Activated CD8-positive, alpha-beta T cell treated with anti-CD3 and anti-CD28 coated beads, Interleukin-2, amount 10 ng/mL, durations not matched to agents 7 days and 5 days (primary cell): ENCODE results near the gene SFXN1. TPM values are rescaled to one million over a fixed set of nuclear protein-coding genes. Genes with fewer than 3 reads are reported as not detected.
"Not testable (repeated sequence)": the region's sequence is repeated elsewhere in the genome, so short reads cannot be mapped to it uniquely, and the experiment has no call there.

Source experiments
- ATAC-seq: fragments of 150-1000 bp; cut with Tn5 transposase; one replicate; pipeline ENCODE4 v1.10.0; 2021; ENCODE audit warnings: moderate library complexity
- CTCF ChIA-PET: fragments of 350-600 bp; sonication (Branson Sonifier 250); formaldehyde crosslinking; loops from one replicate; lab custom pipeline; 2021; ENCODE audit warnings: antibody characterized with exemption; lab: Charles Lee
- POLR2A ChIA-PET: fragments of 350-600 bp; sonication (Branson Sonifier 250); formaldehyde crosslinking; loops from one replicate; lab custom pipeline; 2021; ENCODE audit warnings: antibody characterized with exemption; lab: Charles Lee
- DNase-seq: peaks from one replicate; pipeline ENCODE4 v3.0.0-alpha.2; 2020
- H3K27ac Mint-ChIP-seq: one replicate; pipeline ENCODE4 v1.8.0; 2021; ENCODE audit warnings: mild to moderate bottlenecking, mixed read lengths
- H3K27me3 Mint-ChIP-seq: one replicate; pipeline ENCODE4 v1.8.0; 2021; ENCODE audit warnings: low read depth, mixed read lengths
- H3K36me3 Mint-ChIP-seq: one replicate; pipeline ENCODE4 v1.8.0; 2021; ENCODE audit warnings: low read depth, mixed read lengths
- H3K4me1 Mint-ChIP-seq: one replicate; pipeline ENCODE4 v1.8.0; 2021; ENCODE audit warnings: low read depth, mixed read lengths
- H3K4me3 Mint-ChIP-seq: one replicate; pipeline ENCODE4 v1.8.0; 2021; ENCODE audit warnings: mild to moderate bottlenecking, mixed read lengths
- H3K9me3 Mint-ChIP-seq: one replicate; pipeline ENCODE4 v1.8.0; 2022; ENCODE audit warnings: mixed read lengths; ENCODE audit not compliant: insufficient read depth
- total RNA-seq, 2 experiments: library from RNA; stranded (reverse); gene quantifications; one replicate each; pipeline ENCODE4 v1.2.3, GENCODE V29; 2021

Gene SFXN1
- total RNA-seq, 2 experiments from 2014 or later: 261 to 271 TPM

- no peaks in the 10 kb centered on the region for H3K9me3 Mint-ChIP-seq
- DNase-seq (no peak), ATAC-seq (no peak)
- ChIA-PET CTCF (interaction anchor here (1.1 kb wide), 1 partner anchor 22 kb away, joined by 3 read pairs; no protein-coding TSS in a partner anchor), POLR2A (interaction anchor here (0.8 to 1.5 kb wide), 2 partner anchors 12 to 16 kb away, joined by 3 read pairs; no protein-coding TSS in a partner anchor)
- H3K4me3 Mint-ChIP-seq: no peak overlapping the region
- H3K27me3 Mint-ChIP-seq: no peaks in the 10 kb centered on the region
- peaks cover 78% of the 10 kb centered on the region for H3K36me3 Mint-ChIP-seq
- H3K4me1 Mint-ChIP-seq: peaks cover 37% of the 10 kb centered on the region
- no peak overlapping the region for H3K27ac Mint-ChIP-seq
Observed at GRCh38 chr5:175494264-175495183, 16.2 kb downstream of the SFXN1 start.

DNA sequence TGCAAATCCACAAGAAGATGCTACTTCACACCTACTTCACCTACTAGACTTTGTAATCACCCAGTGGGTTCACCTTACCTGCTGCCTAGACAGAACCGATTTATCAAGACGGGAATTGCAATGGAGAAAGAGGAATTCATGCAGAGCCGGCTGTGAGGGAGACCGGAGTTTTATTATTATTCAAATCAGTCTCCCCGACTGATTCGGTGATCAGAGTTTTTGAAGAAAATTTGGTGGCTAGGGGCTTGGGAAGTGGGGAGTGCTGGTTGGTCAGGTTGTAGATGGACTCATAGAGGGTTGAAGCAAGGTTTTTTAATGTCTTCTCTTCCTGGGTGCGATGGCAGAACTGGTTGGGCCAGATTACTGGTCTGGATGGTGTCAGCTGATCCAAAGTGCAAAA, 23.4 kb downstream of the SFXN1 start:
- ChIA-PET CTCF (interaction anchor here (2.3 kb wide), 1 partner anchor 37 kb away, joined by 6 read pairs; no protein-coding TSS in a partner anchor), POLR2A (no interaction called here)
- Mint-ChIP-seq H3K36me3 (peaks cover 77% of the 10 kb centered on the region), H3K4me3 (no peak overlapping the region), H3K27me3 (no peaks in the 10 kb centered on the region), H3K27ac (no peak overlapping the region), H3K4me1 (peaks cover 43% of the 10 kb centered on the region), H3K9me3 (no peaks in the 10 kb centered on the region)
- DNase-seq (no peak), ATAC-seq (no peak)

- not testable (repeated sequence) for H3K9me3 Mint-ChIP-seq, H3K27me3 Mint-ChIP-seq
- DNase-seq (peak; percentile 78), ATAC-seq (peak; percentile 97)
- CTCF ChIA-PET: interaction anchor here (0.9 to 1.9 kb wide), 3 partner anchors 27 to 42 kb away, joined by 3 to 5 read pairs (median 3); no protein-coding TSS in a partner anchor
- H3K27ac Mint-ChIP-seq: peak overlapping the region; percentile 61
- H3K4me3 Mint-ChIP-seq: peak overlapping the region; percentile 34
- POLR2A ChIA-PET: interaction anchor here (0.7 to 1.0 kb wide), 2 partner anchors 20 to 22 kb away, joined by 3 read pairs; no protein-coding TSS in a partner anchor
- peaks cover 76% of the 10 kb centered on the region for H3K36me3 Mint-ChIP-seq
- H3K4me1 Mint-ChIP-seq: peaks cover 44% of the 10 kb centered on the region
Observed at GRCh38 chr5:175507671-175508070, 29.3 kb downstream of the SFXN1 start.

DNA sequence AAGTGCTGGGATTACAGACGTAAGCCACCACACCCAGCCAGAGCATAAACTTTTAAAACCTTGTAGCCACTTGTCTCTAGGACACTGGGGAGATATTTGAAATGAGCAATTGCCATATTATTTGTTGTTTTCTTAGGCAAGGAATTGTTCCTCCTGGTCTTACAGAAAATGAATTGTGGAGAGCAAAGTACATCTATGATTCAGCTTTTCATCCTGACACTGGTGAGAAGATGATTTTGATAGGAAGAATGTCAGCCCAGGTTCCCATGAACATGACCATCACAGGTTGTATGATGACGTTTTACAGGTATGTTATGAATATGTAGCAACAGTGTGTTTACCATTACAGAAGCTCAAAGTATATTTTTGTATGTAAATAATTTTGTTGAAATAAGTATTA, 30.5 kb downstream of the SFXN1 start:
- Mint-ChIP-seq H3K36me3 (peaks cover 72% of the 10 kb centered on the region), H3K27me3 (no peaks in the 10 kb centered on the region), H3K4me3 (no peak overlapping the region), H3K9me3 (no peaks in the 10 kb centered on the region), H3K4me1 (peaks cover 47% of the 10 kb centered on the region), H3K27ac (peak overlapping the region; percentile 60)
- ChIA-PET POLR2A (no interaction called here), CTCF (interaction anchor here (1.1 to 1.9 kb wide), 2 partner anchors 9 to 44 kb away, joined by 3 to 5 read pairs; no protein-coding TSS in a partner anchor)
- no peak for ATAC-seq
- DNase-seq: no peak

DNA sequence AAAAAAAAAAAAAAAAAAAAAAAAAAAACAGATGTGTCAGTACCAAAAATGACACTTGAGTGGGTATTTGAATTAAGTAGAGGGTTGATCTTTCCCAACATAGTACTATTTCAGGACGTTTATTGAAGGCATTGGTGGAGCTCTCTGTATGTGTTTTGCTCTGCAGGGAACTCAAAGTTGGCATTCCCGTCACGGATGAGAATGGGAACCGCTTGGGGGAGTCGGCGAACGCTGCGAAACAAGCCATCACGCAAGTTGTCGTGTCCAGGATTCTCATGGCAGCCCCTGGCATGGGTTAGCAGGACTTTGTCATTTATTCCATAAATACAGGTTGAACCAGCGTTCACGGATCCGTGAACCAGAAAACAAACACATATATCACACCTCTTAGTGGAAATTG, 34.9 kb downstream of the SFXN1 start:
- Mint-ChIP-seq H3K36me3 (peaks cover 89% of the 10 kb centered on the region), H3K27ac (peak overlapping the region; percentile 48), H3K4me1 (peaks cover 58% of the 10 kb centered on the region), H3K9me3 (peaks cover 3% of the 10 kb centered on the region), H3K4me3 (no peak overlapping the region), H3K27me3 (no peaks in the 10 kb centered on the region)
- ATAC-seq (no peak), DNase-seq (no peak)
- POLR2A ChIA-PET: no interaction called here
- CTCF ChIA-PET: no interaction called here

DNA sequence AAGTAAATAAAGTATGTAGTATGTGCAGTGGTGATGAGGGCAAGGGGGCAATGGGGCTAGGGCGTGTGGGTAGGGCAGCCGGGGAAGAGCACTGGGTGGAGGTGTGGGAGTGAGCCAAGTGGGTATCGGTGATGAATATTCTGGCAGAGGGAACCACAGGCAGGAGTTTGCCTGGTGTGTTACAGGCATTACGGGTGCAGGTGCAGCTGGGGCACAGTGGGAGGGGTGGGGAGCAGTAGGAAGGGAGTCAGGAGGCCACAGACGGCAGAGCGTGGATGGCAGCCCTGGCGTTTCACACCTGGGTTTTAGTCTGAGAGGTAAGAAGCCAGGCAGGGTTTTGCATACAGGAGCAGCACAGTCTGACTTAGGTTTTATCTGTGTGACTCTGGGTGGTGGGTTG, 35.4 kb downstream of the SFXN1 start:
- ChIA-PET POLR2A (interaction anchor here (0.7 to 1.0 kb wide), 2 partner anchors 12 to 34 kb away, joined by 3 read pairs; no protein-coding TSS in a partner anchor), CTCF (no interaction called here)
- H3K27me3 Mint-ChIP-seq: no peaks in the 10 kb centered on the region
- H3K27ac Mint-ChIP-seq: peak overlapping the region; percentile 48
- no peak for ATAC-seq
- H3K4me1 Mint-ChIP-seq: peaks cover 58% of the 10 kb centered on the region
- H3K36me3 Mint-ChIP-seq: peaks cover 89% of the 10 kb centered on the region
- H3K4me3 Mint-ChIP-seq: no peak overlapping the region
- H3K9me3 Mint-ChIP-seq: peaks cover 7% of the 10 kb centered on the region
- DNase-seq: no peak

DNA sequence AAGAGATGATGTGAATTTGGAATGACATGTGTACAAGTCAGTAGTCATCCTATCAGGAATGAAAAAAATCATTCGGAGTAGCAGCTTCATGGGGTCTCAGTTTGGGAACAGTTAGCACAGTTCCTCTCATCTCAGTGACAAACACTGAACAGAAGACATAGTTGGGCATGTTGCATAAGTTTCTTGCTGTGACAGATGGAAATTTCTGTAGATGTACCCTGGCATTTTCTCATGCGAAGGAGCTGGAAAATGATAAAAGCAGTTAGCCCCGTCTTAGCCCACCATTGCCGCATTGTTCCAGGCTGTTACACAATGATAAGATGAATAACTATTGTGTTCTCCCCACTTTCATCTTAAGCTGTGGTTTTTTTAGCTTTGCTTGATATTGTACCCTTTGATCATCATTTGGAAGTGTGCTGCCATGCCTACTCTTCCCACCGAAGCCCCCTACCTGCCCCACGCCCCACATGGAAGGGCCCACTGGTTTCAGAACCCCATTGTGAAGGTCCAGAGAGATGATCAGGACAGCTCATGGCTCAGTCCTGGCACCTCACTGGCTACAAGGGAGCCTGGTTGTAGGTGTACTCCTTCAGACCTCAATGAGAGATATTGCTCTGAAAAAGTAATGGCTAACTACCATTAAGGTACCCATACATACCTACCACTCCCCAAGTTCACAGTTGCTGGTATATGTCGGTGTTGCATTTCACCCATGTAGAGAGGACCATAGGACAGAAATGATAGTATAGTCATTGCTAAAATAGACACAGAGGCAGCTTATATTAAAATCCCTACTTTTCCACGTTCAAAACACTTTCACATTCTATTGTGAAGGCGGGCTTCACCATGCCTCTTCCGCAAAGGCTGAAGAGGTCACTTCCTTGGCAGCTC, 38.8 kb downstream of the SFXN1 start:
- Mint-ChIP-seq H3K4me3 (peak overlapping the region; percentile 44), H3K27ac (peak overlapping the region; percentile 88), H3K27me3 (no peaks in the 10 kb centered on the region), H3K36me3 (peaks cover 91% of the 10 kb centered on the region), H3K9me3 (peaks cover 12% of the 10 kb centered on the region), H3K4me1 (peaks cover 82% of the 10 kb centered on the region)
- DNase-seq: no peak
- ATAC-seq: peak; percentile 10
- CTCF ChIA-PET: interaction anchor here (0.8 to 3.9 kb wide), 13 partner anchors 8 to 212 kb away, joined by 3 to 22 read pairs (median 3); no protein-coding TSS in a partner anchor
- POLR2A ChIA-PET: interaction anchor here (1.1 to 3.2 kb wide), 5 partner anchors 9 to 39 kb away, joined by 3 to 11 read pairs (median 10); partner anchors contain the start of gene SFXN1

GRCh38 chr5:175517824-175518450, 39.6 kb downstream of the SFXN1 start:
- peaks cover 89% of the 10 kb centered on the region for H3K4me1 Mint-ChIP-seq
- POLR2A ChIA-PET: interaction anchor here (1.5 to 3.2 kb wide), 4 partner anchors 8 to 40 kb away, joined by 6 to 11 read pairs (median 10); partner anchors contain the start of gene SFXN1
- H3K4me3 Mint-ChIP-seq: peak overlapping the region; percentile 8
- DNase-seq: peak; percentile 71
- CTCF ChIA-PET: interaction anchor here (1.0 to 3.9 kb wide), 5 partner anchors 9 to 53 kb away, joined by 3 to 22 read pairs (median 4); no protein-coding TSS in a partner anchor
- H3K27ac Mint-ChIP-seq: peak overlapping the region; percentile 88
- no peaks in the 10 kb centered on the region for H3K27me3 Mint-ChIP-seq
- peaks cover 93% of the 10 kb centered on the region for H3K36me3 Mint-ChIP-seq
- H3K9me3 Mint-ChIP-seq: peaks cover 12% of the 10 kb centered on the region
- ATAC-seq: peak; percentile 51

GRCh38 chr5:175519006-175519405, 40.6 kb downstream of the SFXN1 start:
- DNase-seq: peak; percentile 1
- no peak for ATAC-seq
- Mint-ChIP-seq H3K36me3 (peaks cover 91% of the 10 kb centered on the region), H3K27ac (peak overlapping the region; percentile 82), H3K9me3 (peaks cover 12% of the 10 kb centered on the region), H3K27me3 (no peaks in the 10 kb centered on the region), H3K4me1 (peaks cover 90% of the 10 kb centered on the region), H3K4me3 (no peak overlapping the region)
- CTCF ChIA-PET: interaction anchor here (1.2 to 7.9 kb wide), 2 partner anchors 15 to 54 kb away, joined by 4 to 70 read pairs; no protein-coding TSS in a partner anchor
- POLR2A ChIA-PET: interaction anchor here (0.6 to 3.5 kb wide), 3 partner anchors 28 to 41 kb away, joined by 3 to 15 read pairs (median 11); partner anchors contain the start of gene SFXN1

DNA sequence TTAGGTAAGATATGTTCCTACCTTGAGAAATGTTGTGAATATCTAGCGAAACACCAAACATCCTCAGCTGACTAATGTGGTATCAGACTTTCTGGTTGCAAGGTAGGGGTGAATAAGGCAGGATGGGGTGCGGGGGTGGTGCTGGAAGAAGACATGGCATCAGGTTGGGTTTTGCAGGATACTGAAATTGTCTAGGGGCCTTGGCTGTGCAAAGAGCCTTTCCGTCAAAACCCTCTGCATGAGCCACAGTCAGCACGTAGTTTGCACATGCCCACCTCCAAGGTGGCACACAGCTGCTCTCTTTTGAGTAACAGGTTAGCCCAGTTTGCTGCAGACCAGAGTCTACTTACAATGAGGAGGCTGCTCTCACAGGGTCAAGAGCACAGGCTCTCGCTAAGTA, 42.0 kb downstream of the SFXN1 start:
- ATAC-seq: peak; percentile 2
- Mint-ChIP-seq H3K4me3 (peak overlapping the region; percentile 36), H3K27ac (peak overlapping the region; percentile 94), H3K36me3 (peaks cover 91% of the 10 kb centered on the region), H3K4me1 (peaks cover 94% of the 10 kb centered on the region), H3K27me3 (no peaks in the 10 kb centered on the region), H3K9me3 (peaks cover 12% of the 10 kb centered on the region)
- peak; percentile 44 for DNase-seq
- ChIA-PET CTCF (interaction anchor here (0.8 to 7.9 kb wide), 5 partner anchors 12 to 56 kb away, joined by 3 to 70 read pairs (median 5); no protein-coding TSS in a partner anchor), POLR2A (interaction anchor here (1.6 to 3.5 kb wide), 3 partner anchors 37 to 134 kb away, joined by 4 to 15 read pairs (median 4); no protein-coding TSS in a partner anchor)
